Liver (tissue), 9 donors: ENCODE data around the gene FBXL15. TPM values are rescaled to one million over a fixed set of nuclear protein-coding genes. Genes with fewer than 3 reads are reported as not detected.

Experiments used
- DNase-seq: peaks from one replicate; pipeline ENCODE4 v3.0.0-alpha.2; 2017; ENCODE audit warnings: low spot score
- H3K27ac ChIP-seq, 2 donors: one replicate each; pipeline ENCODE4 v1.7.0; 2013; ENCODE audit warnings: inconsistent platforms in 2 of 2, low read length in 2 of 2, control low read depth in 1 of 2, low read depth in 1 of 2, mild to moderate bottlenecking in 1 of 2
- H3K27me3 ChIP-seq, 4 donors: one replicate each; pipeline versions ENCODE4 v1.6.1 to v1.7.0; 2013; ENCODE audit warnings: low read length in 3 of 4, inconsistent platforms in 1 of 4, mild to moderate bottlenecking in 1 of 4, moderate library complexity in 1 of 4; ENCODE audit not compliant: control insufficient read depth in 4 of 4, insufficient read depth in 4 of 4
- H3K36me3 ChIP-seq, 4 donors: one replicate each; pipeline versions ENCODE4 v1.6.1 to v1.7.0; 2013; ENCODE audit warnings: low read length in 3 of 4, mild to moderate bottlenecking in 3 of 4, low read depth in 1 of 4, moderate library complexity in 1 of 4; ENCODE audit not compliant: control insufficient read depth in 4 of 4, insufficient read depth in 3 of 4
- H3K4me1 ChIP-seq, 4 donors: one replicate each; pipeline versions ENCODE4 v1.6.1 to v1.7.0; 2013; ENCODE audit warnings: low read length in 3 of 4, mild to moderate bottlenecking in 3 of 4, moderate library complexity in 1 of 4; ENCODE audit not compliant: control insufficient read depth in 4 of 4, insufficient read depth in 4 of 4
- H3K4me3 ChIP-seq, 3 donors: one replicate each; pipeline versions ENCODE4 v1.6.1 to v1.7.0; 2013; ENCODE audit warnings: low read length in 3 of 3, control low read depth in 1 of 3, low read depth in 1 of 3, mild to moderate bottlenecking in 1 of 3
- H3K9ac ChIP-seq, 2 donors: one replicate each; pipeline ENCODE4 v1.7.0; 2013; ENCODE audit warnings: low read length in 2 of 2, mild to moderate bottlenecking in 2 of 2, moderate library complexity in 2 of 2, control low read depth in 1 of 2, low read depth in 1 of 2
- H3K9me3 ChIP-seq, 4 donors: one replicate each; pipeline versions ENCODE4 v1.6.1 to v1.7.0; 2013; ENCODE audit warnings: low read length in 3 of 4; ENCODE audit not compliant: control insufficient read depth in 4 of 4
- EGR1 ChIP-seq, 2 donors: IDR thresholded peaks; 2 replicates each; pipeline ENCODE4 v1.6.1; 2016 to 2018; ENCODE audit warnings: antibody characterized with exemption in 2 of 2, low read depth in 2 of 2
- FOXA1 ChIP-seq: IDR thresholded peaks from 2 replicates; pipeline ENCODE4 v1.6.1; 2016; ENCODE audit warnings: antibody characterized with exemption
- FOXA2 ChIP-seq: IDR thresholded peaks from 2 replicates; pipeline ENCODE4 v1.6.1; 2016; ENCODE audit warnings: antibody characterized with exemption
- GABPA ChIP-seq, 2 donors: IDR thresholded peaks in 1 of 2; conservative IDR thresholded peaks in 1 of 2; 2 replicates each; pipeline ENCODE4 v1.6.1; 2016; ENCODE audit warnings: antibody characterized with exemption in 2 of 2, mild to moderate bottlenecking in 1 of 2, moderate library complexity in 1 of 2
- HNF4A ChIP-seq, 2 donors: conservative IDR thresholded peaks; 2 replicates each; pipeline ENCODE4 v1.6.1; 2016; ENCODE audit warnings: antibody characterized with exemption in 2 of 2, mild to moderate bottlenecking in 2 of 2
- JUND ChIP-seq, 2 donors: IDR thresholded peaks; 2 replicates each; pipeline ENCODE4 v1.6.1; 2016; ENCODE audit warnings: antibody characterized with exemption in 2 of 2
- RAD21 ChIP-seq, 2 donors: IDR thresholded peaks; 2 replicates each; pipeline ENCODE4 v1.6.1; 2016; ENCODE audit warnings: antibody characterized with exemption in 2 of 2, mild to moderate bottlenecking in 2 of 2
- RXRA ChIP-seq, 2 donors: IDR thresholded peaks; 2 replicates each; pipeline ENCODE4 v1.6.1; 2017 to 2018; ENCODE audit warnings: antibody characterized with exemption in 2 of 2, mild to moderate bottlenecking in 1 of 2
- WGBS: extraction: QIAGEN DNeasy Blood & Tissue Kit; methylation state at CpG from one replicate; pipeline ENCODE4 v1.1.7; 2013; 5-methylcytosine and 5-hydroxymethylcytosine counted together
- polyA plus RNA-seq, 2 donors: library from polyadenylated mRNA; stranded (reverse) in 1 of 2; unstranded in 1 of 2; fragments of 200-250 nt in 1 of 2; fragments of >200 nt in 1 of 2; fragmentation: Nextera tagmentation in 1 of 2; extraction: Ambion mirVana in 1 of 2; gene quantifications; one replicate each; pipeline versions ENCODE4 v1.2.1 to v1.2.3, GENCODE V29; 2013 to 2015
- total RNA-seq, 2 donors: library from RNA; depleted of rRNA; stranded (reverse); fragments of >200 nt; gene quantifications; one replicate each; pipeline ENCODE4 v1.2.3, GENCODE V29; 2014
- TF ChIP-seq, protein P1 (sequence below): IDR thresholded peaks from 2 replicates; pipeline ENCODE4 v1.6.1; 2016; ENCODE audit warnings: antibody characterized with exemption
- TF ChIP-seq, protein P2 (sequence below): IDR thresholded peaks from 2 replicates; pipeline ENCODE4 v1.6.1; 2016; ENCODE audit warnings: antibody characterized with exemption
- TF ChIP-seq, protein P3 (sequence below): IDR thresholded peaks from 2 replicates; pipeline ENCODE4 v1.6.1; 2016; ENCODE audit warnings: antibody characterized with exemption
- TF ChIP-seq, protein P4 (sequence below): IDR thresholded peaks from 2 replicates; pipeline ENCODE4 v1.6.1; 2016; ENCODE audit warnings: antibody characterized with exemption, mild to moderate bottlenecking
- TF ChIP-seq, protein P5 (sequence below): fragments of 150-350 bp; IDR thresholded peaks from 2 replicates; pipeline ENCODE4 v1.5.1; 2017; ENCODE audit warnings: improper control_type of control experiment, low read depth, low read length; ENCODE audit not compliant: missing input control
- donor health status: healthy.
- donor health status: healthy.
- donor health status: healthy.
- donor health status: healthy.
- donor health status: healthy.

The FBXL15 gene
- total and polyA plus RNA-seq, 4 donors = 4.4 to 14.4 (median 10.0) TPM

DNA sequence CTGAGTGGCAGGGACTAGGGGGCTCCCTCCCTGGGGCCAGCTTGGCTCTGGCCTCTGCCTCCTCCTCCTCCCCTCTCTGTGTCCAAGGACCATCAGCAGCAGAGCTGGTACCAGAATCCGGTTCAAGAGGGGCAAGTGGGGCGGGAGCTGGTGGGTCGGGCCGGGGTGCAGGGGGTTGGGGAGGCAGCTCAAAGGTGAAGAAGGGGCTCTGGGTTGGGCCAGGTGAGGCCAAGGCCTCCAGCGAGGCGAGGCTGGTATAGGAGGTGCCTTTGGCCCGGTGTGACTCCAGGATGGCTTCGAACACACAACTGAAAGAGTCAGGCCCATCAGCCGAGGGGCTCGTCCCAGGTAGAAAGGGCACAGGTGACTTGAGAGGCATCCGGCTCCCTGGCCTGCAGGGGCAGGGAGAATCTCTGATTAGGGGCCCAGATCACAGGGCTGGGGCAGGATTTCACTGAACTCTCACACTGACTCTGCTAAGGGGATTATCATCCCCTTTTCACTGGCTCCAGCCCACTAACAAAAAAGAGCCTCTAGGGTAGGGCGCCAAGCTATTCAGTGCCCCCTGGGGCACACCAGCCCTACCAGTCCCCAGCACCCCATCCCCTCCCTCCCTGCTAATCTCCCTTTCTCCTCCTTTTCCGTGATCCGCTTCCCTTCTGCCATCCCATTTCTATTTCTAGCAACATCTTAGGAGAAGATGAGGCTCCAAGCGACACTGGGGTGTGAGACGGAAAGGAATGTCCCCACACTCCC lies 6.7 kb upstream of the FBXL15 start:
- peaks cover 0 to 4% (median under 1%) of the 10 kb centered on the region in 4 donors for H3K4me1 ChIP-seq
- no peak for TF ChIP-seq HNF4A (conservative IDR thresholded peaks at IDR 0.05)
- TF ChIP-seq, protein P1, sequence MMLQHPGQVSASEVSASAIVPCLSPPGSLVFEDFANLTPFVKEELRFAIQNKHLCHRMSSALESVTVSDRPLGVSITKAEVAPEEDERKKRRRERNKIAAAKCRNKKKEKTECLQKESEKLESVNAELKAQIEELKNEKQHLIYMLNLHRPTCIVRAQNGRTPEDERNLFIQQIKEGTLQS = no peak
- no peak for TF ChIP-seq EGR1 (IDR thresholded peaks at IDR 0.05; ENCODE audit: low read depth in 2 of 2)
- no peak for TF ChIP-seq FOXA2
- no peak for DNase-seq
- H3K36me3 ChIP-seq = no peaks in the 10 kb centered on the region
- H3K27me3 ChIP-seq = peaks cover 0 to 17% (median 6%) of the 10 kb centered on the region in 4 donors
- WGBS = 81% methylated on average over 16 of the region's 16 CpGs
- no peak overlapping the region for H3K9ac ChIP-seq
- H3K9me3 ChIP-seq = no peaks in the 10 kb centered on the region
- H3K27ac ChIP-seq = no peak overlapping the region
- no peak overlapping the region for H3K4me3 ChIP-seq

DNA sequence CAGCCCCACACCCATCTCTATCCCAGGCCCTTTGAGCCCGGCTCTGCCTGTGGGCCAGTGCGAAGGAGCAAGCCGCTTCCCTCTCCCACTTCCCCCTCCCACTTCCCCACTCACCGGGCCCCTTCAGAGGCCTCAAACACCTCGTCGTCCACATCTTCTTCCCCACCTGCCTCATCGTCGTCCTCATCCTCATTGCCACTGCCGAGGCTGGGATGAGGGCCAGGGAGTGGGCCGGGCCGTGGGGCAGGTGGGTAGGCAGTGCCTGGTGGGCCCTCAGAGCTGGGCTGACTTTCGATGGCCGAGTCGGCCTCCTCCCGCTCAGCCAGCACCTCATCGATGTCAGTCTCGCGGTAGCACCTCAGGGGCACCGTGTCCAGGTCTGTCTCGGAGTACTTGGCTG lies 5.9 kb upstream of the FBXL15 start:
- Histone ChIP-seq H3K4me1 (peaks cover 6 to 10% (median 7%) of the 10 kb centered on the region in 4 donors), H3K27ac (no peak overlapping the region), H3K9ac (no peak overlapping the region), H3K36me3 (no peaks in the 10 kb centered on the region), H3K9me3 (no peaks in the 10 kb centered on the region), H3K27me3 (peaks cover 0 to 17% (median 6%) of the 10 kb centered on the region in 4 donors), H3K4me3 (no peak overlapping the region)
- 53% methylated on average over 20 of the region's 20 CpGs for WGBS
- TF ChIP-seq, protein P2, sequence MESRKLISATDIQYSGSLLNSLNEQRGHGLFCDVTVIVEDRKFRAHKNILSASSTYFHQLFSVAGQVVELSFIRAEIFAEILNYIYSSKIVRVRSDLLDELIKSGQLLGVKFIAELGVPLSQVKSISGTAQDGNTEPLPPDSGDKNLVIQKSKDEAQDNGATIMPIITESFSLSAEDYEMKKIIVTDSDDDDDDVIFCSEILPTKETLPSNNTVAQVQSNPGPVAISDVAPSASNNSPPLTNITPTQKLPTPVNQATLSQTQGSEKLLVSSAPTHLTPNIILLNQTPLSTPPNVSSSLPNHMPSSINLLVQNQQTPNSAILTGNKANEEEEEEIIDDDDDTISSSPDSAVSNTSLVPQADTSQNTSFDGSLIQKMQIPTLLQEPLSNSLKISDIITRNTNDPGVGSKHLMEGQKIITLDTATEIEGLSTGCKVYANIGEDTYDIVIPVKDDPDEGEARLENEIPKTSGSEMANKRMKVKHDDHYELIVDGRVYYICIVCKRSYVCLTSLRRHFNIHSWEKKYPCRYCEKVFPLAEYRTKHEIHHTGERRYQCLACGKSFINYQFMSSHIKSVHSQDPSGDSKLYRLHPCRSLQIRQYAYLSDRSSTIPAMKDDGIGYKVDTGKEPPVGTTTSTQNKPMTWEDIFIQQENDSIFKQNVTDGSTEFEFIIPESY = no peak
- no peak for TF ChIP-seq RAD21 (IDR thresholded peaks at IDR 0.05)
- no peak for TF ChIP-seq JUND (IDR thresholded peaks at IDR 0.05)
- TF ChIP-seq, protein P1 = no peak
- TF ChIP-seq GABPA (IDR thresholded peaks at IDR 0.05 in 1 of 2, conservative IDR thresholded peaks at IDR 0.05 in 1 of 2) = no peak
- no peak for TF ChIP-seq FOXA1
- TF ChIP-seq, protein P3, sequence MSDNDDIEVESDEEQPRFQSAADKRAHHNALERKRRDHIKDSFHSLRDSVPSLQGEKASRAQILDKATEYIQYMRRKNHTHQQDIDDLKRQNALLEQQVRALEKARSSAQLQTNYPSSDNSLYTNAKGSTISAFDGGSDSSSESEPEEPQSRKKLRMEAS = no peak
- no peak for TF ChIP-seq RXRA (IDR thresholded peaks at IDR 0.05)
- no peak for TF ChIP-seq FOXA2
- TF ChIP-seq, protein P4, sequence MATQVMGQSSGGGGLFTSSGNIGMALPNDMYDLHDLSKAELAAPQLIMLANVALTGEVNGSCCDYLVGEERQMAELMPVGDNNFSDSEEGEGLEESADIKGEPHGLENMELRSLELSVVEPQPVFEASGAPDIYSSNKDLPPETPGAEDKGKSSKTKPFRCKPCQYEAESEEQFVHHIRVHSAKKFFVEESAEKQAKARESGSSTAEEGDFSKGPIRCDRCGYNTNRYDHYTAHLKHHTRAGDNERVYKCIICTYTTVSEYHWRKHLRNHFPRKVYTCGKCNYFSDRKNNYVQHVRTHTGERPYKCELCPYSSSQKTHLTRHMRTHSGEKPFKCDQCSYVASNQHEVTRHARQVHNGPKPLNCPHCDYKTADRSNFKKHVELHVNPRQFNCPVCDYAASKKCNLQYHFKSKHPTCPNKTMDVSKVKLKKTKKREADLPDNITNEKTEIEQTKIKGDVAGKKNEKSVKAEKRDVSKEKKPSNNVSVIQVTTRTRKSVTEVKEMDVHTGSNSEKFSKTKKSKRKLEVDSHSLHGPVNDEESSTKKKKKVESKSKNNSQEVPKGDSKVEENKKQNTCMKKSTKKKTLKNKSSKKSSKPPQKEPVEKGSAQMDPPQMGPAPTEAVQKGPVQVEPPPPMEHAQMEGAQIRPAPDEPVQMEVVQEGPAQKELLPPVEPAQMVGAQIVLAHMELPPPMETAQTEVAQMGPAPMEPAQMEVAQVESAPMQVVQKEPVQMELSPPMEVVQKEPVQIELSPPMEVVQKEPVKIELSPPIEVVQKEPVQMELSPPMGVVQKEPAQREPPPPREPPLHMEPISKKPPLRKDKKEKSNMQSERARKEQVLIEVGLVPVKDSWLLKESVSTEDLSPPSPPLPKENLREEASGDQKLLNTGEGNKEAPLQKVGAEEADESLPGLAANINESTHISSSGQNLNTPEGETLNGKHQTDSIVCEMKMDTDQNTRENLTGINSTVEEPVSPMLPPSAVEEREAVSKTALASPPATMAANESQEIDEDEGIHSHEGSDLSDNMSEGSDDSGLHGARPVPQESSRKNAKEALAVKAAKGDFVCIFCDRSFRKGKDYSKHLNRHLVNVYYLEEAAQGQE = no peak
- TF ChIP-seq, protein P5, sequence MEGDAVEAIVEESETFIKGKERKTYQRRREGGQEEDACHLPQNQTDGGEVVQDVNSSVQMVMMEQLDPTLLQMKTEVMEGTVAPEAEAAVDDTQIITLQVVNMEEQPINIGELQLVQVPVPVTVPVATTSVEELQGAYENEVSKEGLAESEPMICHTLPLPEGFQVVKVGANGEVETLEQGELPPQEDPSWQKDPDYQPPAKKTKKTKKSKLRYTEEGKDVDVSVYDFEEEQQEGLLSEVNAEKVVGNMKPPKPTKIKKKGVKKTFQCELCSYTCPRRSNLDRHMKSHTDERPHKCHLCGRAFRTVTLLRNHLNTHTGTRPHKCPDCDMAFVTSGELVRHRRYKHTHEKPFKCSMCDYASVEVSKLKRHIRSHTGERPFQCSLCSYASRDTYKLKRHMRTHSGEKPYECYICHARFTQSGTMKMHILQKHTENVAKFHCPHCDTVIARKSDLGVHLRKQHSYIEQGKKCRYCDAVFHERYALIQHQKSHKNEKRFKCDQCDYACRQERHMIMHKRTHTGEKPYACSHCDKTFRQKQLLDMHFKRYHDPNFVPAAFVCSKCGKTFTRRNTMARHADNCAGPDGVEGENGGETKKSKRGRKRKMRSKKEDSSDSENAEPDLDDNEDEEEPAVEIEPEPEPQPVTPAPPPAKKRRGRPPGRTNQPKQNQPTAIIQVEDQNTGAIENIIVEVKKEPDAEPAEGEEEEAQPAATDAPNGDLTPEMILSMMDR = no peak
- TF ChIP-seq HNF4A (conservative IDR thresholded peaks at IDR 0.05) = no peak
- no peak for DNase-seq
